Effector CD4-positive, alpha-beta T cell (primary cell): Measurements from ENCODE around the gene OR52E5.

Source experiments
- DNase-seq: peaks from one replicate; pipeline ENCODE4 v3.0.0-alpha.2; 2020

OR52E5 gene

GRCh38 chr11:5937868-5938602 is 45.0 kb downstream of the OR52E5 start:
- no peak for DNase-seq

GRCh38 chr11:5938603-5938965 is 45.6 kb downstream of the OR52E5 start:
- no peak for DNase-seq

- no peak for DNase-seq
These were observed 47.7 kb downstream of the OR52E5 start for GRCh38 chr11:5940748-5941147.

GRCh38 chr11:5941951-5942350 is 48.9 kb downstream of the OR52E5 start, which contains the start of gene OR56A3:
OR56A3 (plus strand) TSS chr11:5942251; CDS start chr11:5947347, 5,096 bp downstream.
- no peak for DNase-seq
